Stimulated activated naive CD8-positive, alpha-beta T cell treated with anti-CD3 and anti-CD28 coated beads, Interleukin-15, amount 100 ng/mL, for 72 hours (primary cell): ENCODE results near the gene LRRC46.
A peak's percentile ranks its signal among the peaks of the same experiment; 100 is the strongest.

ENCODE experiments used
- ATAC-seq: fragments of 150-1000 bp; cut with Tn5 transposase; 2 replicates; pipeline ENCODE4 v1.10.0; 2021; ENCODE audit warnings: mild to moderate bottlenecking, moderate library complexity
- DNase-seq, 2 donors: peaks; one replicate each; pipeline ENCODE4 v3.0.0; 2021 to 2022
- H3K27ac Mint-ChIP-seq, 2 donors: one replicate each; pipeline ENCODE4 v1.8.0; 2022; ENCODE audit warnings: mild to moderate bottlenecking in 2 of 2, mixed read lengths in 2 of 2, moderate library complexity in 2 of 2
- H3K27me3 Mint-ChIP-seq: one replicate; pipeline ENCODE4 v1.8.0; 2022; ENCODE audit warnings: mixed read lengths
- H3K4me1 Mint-ChIP-seq: one replicate; pipeline ENCODE4 v1.8.0; 2022; ENCODE audit warnings: mild to moderate bottlenecking, mixed read lengths
- H3K4me3 Mint-ChIP-seq, 2 donors: one replicate each; pipeline ENCODE4 v1.8.0; 2022; ENCODE audit warnings: mild to moderate bottlenecking in 2 of 2, mixed read lengths in 2 of 2, moderate library complexity in 1 of 2
- H3K9me3 Mint-ChIP-seq, 2 donors: one replicate each; pipeline ENCODE4 v1.8.0; 2022; ENCODE audit warnings: mixed read lengths in 2 of 2

LRRC46 gene

GRCh38 chr17:47816947-47817346 is 14.5 kb upstream of the LRRC46 start:
- H3K27ac Mint-ChIP-seq, result no peak overlapping the region
- DNase-seq (no peak), ATAC-seq (no peak)
- H3K4me1 Mint-ChIP-seq, result peaks cover 21% of the 10 kb centered on the region
- no peaks in the 10 kb centered on the region for H3K9me3 Mint-ChIP-seq
- no peaks in the 10 kb centered on the region for H3K27me3 Mint-ChIP-seq
- no peak overlapping the region for H3K4me3 Mint-ChIP-seq

DNA sequence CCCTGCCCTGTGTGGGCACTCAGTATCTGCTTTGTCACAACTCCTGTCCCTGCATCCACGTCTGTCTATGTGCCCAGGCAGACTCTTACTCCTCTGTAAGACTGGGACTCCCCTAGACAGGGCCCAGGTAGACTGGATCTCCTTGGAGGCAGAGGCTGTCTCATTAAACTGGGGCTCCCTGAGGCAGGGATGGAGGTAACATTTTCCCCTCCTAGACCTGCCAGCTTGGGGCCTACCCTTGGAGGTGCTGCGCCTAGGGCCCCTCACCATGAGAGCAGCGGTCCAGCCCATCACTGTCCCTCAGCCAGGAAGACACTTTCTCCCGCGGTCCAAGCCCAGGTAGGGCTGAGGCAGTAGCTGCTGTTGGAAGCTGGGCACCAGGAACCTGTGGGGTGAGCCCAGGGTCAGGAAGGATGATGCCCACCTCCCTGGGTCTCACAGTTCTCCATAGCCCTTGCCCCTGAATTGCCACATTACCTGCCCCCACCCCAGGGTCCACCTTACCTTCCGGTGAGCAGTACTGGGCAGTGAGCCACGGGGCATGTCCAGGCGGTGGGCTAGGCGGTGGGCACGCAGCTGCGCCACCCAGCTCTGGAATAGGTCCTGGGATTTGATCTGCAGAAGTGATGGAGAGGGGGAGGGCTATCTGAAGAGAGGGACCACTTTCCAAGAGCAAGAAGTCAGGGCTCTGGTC is 13.3 kb upstream of the LRRC46 start:
- no peaks in the 10 kb centered on the region for H3K9me3 Mint-ChIP-seq

GRCh38 chr17:47819475-47819874 is 12.0 kb upstream of the LRRC46 start:
- DNase-seq (no peak), ATAC-seq (no peak)
- Mint-ChIP-seq H3K27me3 (no peaks in the 10 kb centered on the region), H3K9me3 (no peaks in the 10 kb centered on the region), H3K4me3 (no peak overlapping the region), H3K27ac (no peak overlapping the region), H3K4me1 (peaks cover 35% of the 10 kb centered on the region)

More for the DNA sequence above, 13.3 kb upstream of the LRRC46 start:
- H3K27ac Mint-ChIP-seq, result no peak overlapping the region
- no peak for DNase-seq
- H3K4me1 Mint-ChIP-seq, result peaks cover 33% of the 10 kb centered on the region
- ATAC-seq, result no peak
- no peaks in the 10 kb centered on the region for H3K27me3 Mint-ChIP-seq
- no peak overlapping the region for H3K4me3 Mint-ChIP-seq

GRCh38 chr17:47820033-47820789 is 11.3 kb upstream of the LRRC46 start:
- H3K27me3 Mint-ChIP-seq, result no peaks in the 10 kb centered on the region
- peak overlapping the region; percentile 94 to 100 for H3K4me3 Mint-ChIP-seq
- no peaks in the 10 kb centered on the region for H3K9me3 Mint-ChIP-seq
- no peak for ATAC-seq
- peaks cover 35% of the 10 kb centered on the region for H3K4me1 Mint-ChIP-seq
- no peak for DNase-seq
- H3K27ac Mint-ChIP-seq, result peak overlapping the region in 1 of 2 donors; percentile 2

- Mint-ChIP-seq H3K4me3 (peak overlapping the region; percentile 94 to 100), H3K27me3 (no peaks in the 10 kb centered on the region), H3K27ac (peak overlapping the region; percentile 55 to 98), H3K4me1 (peaks cover 35% of the 10 kb centered on the region), H3K9me3 (no peaks in the 10 kb centered on the region)
- no peak for ATAC-seq
- no peak for DNase-seq
Measured at GRCh38 chr17:47821031-47821423, 10.4 kb upstream of the LRRC46 start.

- no peaks in the 10 kb centered on the region for H3K9me3 Mint-ChIP-seq
- ATAC-seq (peak; percentile 98), DNase-seq (peak; percentile 70 to 84)
- peak within 1 kb of the TSS; percentile 90 to 98 for H3K27ac Mint-ChIP-seq
- peaks cover 35% of the 10 kb centered on the region for H3K4me1 Mint-ChIP-seq
- no peaks in the 10 kb centered on the region for H3K27me3 Mint-ChIP-seq
- peak within 1 kb of the TSS; percentile 94 to 100 for H3K4me3 Mint-ChIP-seq
Measured at GRCh38 chr17:47821424-47822391, 9.8 kb upstream of the LRRC46 start, which contains the start of gene OSBPL7. Gene OSBPL7, minus strand, starts transcription at chr17:47821794. Its CDS starts 1,516 bp downstream, at chr17:47820278.

DNA sequence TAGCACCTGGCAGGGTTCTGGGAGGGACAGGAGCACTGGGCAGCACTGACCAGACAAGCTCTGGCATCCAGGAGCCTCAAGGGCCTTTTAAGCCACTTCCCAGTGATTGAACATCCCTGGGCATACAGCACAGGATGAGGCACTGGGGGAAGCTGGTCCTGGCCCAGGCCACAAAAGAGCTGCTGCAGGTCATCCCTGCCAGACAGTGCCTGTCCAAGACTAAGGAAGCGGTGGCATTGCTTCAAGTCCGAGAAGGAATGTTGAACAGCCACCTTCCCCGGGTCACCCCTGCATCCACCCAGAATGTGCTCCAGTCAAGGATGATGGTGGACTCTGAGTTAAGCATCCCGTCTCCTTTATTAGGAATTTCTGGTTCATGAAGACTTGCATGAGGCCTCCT is 8.7 kb upstream of the LRRC46 start:
- H3K4me3 Mint-ChIP-seq, result peak overlapping the region in 1 of 2 donors; percentile 31
- ATAC-seq, result no peak
- H3K4me1 Mint-ChIP-seq, result peaks cover 35% of the 10 kb centered on the region
- H3K27me3 Mint-ChIP-seq, result no peaks in the 10 kb centered on the region
- DNase-seq, result no peak
- no peaks in the 10 kb centered on the region for H3K9me3 Mint-ChIP-seq
- H3K27ac Mint-ChIP-seq, result peak overlapping the region in 1 of 2 donors; percentile 98

DNA sequence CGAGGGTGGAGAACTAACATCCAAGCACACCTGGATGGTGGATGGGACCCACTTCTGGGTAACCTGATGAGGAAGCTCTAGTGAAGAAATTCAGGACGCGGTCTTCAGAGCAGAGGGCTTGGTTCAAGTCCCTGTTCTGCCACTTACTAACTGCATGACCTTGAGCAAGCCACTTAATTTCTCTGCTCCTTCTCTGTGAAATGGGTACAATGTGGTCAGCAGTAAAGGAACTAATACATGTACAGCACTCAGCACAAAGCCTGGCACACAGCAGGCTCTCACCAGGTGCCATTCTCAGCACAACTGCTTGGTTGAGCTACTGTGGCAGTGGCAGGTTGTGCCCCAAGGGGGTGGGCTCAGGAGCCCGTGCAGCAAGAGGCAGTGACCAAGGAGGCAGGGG is 8.0 kb upstream of the LRRC46 start:
- no peak overlapping the region for H3K27ac Mint-ChIP-seq
- H3K4me3 Mint-ChIP-seq, result no peak overlapping the region
- no peak for DNase-seq
- H3K4me1 Mint-ChIP-seq, result peaks cover 40% of the 10 kb centered on the region
- ATAC-seq, result no peak
- H3K9me3 Mint-ChIP-seq, result no peaks in the 10 kb centered on the region
- H3K27me3 Mint-ChIP-seq, result no peaks in the 10 kb centered on the region

- no peaks in the 10 kb centered on the region for H3K27me3 Mint-ChIP-seq
- peak overlapping the region; percentile 93 for H3K4me3 Mint-ChIP-seq
- H3K9me3 Mint-ChIP-seq, result no peaks in the 10 kb centered on the region
- peaks cover 46% of the 10 kb centered on the region for H3K4me1 Mint-ChIP-seq
- peak overlapping the region; percentile 61 to 79 for H3K27ac Mint-ChIP-seq
- DNase-seq (no peak), ATAC-seq (no peak)
Measured at GRCh38 chr17:47829870-47830269, 1.6 kb upstream of the LRRC46 start.

DNA sequence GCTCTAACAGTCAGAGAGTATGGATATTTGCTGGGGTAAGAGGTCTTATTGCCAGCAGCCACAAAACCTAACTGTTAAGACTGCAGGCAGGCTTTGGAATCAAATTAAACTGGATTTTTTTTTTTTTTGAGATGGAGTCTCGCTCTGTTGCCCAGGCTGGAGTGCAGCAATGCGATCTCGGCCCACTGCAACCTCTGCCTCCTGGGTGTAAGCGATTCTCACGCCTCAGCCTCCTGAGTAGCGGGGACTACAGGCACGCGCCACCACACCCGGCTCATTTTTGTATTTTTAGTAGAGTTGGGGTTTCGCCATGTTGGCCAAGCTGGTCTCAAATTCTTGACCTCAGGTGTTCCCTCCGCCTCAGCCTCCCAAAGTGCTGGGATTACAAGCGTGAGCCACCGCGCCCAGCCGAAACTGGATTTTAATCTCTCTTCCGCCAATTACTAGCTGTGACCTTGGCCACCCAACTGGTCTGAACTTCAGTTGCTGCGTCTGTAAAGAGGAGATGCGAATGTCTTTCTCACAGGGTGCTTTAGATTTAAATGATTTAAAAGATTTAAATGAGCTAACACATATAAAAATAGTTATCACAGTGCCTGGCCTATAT is 971 bp upstream of the LRRC46 start:
- H3K27me3 Mint-ChIP-seq, result no peaks in the 10 kb centered on the region
- DNase-seq (no peak), ATAC-seq (no peak)
- peak overlapping the region; percentile 76 to 89 for H3K27ac Mint-ChIP-seq
- peak overlapping the region; percentile 93 for H3K4me3 Mint-ChIP-seq
- peaks cover 52% of the 10 kb centered on the region for H3K4me1 Mint-ChIP-seq
- no peaks in the 10 kb centered on the region for H3K9me3 Mint-ChIP-seq

DNA sequence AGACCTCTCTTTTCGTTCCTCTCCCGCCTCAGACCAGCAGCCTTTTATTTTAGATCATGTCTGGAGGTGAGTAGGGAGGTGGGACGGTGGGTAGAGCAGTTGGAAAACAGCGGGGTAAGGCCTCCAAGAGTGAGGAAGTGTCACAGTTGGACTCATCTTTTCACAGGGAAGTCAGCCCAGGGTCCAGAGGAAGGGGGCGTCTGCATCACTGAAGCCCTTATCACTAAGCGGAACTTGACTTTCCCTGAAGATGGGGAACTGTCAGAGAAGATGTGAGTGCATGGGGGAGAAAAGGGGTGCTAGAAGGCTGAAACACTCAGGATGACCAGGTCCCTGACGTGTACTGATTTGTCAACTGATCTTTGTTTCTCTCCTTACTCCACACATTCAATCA is 461 bp downstream of the LRRC46 start:
- peaks cover 59% of the 10 kb centered on the region for H3K4me1 Mint-ChIP-seq
- ATAC-seq (no peak), DNase-seq (no peak)
- H3K27ac Mint-ChIP-seq, result peak overlapping the region; percentile 48 to 89
- no peaks in the 10 kb centered on the region for H3K27me3 Mint-ChIP-seq
- no peaks in the 10 kb centered on the region for H3K9me3 Mint-ChIP-seq
- peak overlapping the region; percentile 93 for H3K4me3 Mint-ChIP-seq

GRCh38 chr17:47834756-47835155 is 3.3 kb downstream of the LRRC46 start:
- ATAC-seq (no peak), DNase-seq (no peak)
- Mint-ChIP-seq H3K27ac (no peak overlapping the region), H3K4me3 (no peak overlapping the region), H3K4me1 (peaks cover 54% of the 10 kb centered on the region), H3K27me3 (no peaks in the 10 kb centered on the region), H3K9me3 (no peaks in the 10 kb centered on the region)

- DNase-seq, result no peak
- peaks cover 59% of the 10 kb centered on the region for H3K4me1 Mint-ChIP-seq
- no peaks in the 10 kb centered on the region for H3K27me3 Mint-ChIP-seq
- H3K9me3 Mint-ChIP-seq, result no peaks in the 10 kb centered on the region
- no peak overlapping the region for H3K27ac Mint-ChIP-seq
- no peak overlapping the region for H3K4me3 Mint-ChIP-seq
- no peak for ATAC-seq
Measured at GRCh38 chr17:47836601-47837000, 5.1 kb downstream of the LRRC46 start.

DNA sequence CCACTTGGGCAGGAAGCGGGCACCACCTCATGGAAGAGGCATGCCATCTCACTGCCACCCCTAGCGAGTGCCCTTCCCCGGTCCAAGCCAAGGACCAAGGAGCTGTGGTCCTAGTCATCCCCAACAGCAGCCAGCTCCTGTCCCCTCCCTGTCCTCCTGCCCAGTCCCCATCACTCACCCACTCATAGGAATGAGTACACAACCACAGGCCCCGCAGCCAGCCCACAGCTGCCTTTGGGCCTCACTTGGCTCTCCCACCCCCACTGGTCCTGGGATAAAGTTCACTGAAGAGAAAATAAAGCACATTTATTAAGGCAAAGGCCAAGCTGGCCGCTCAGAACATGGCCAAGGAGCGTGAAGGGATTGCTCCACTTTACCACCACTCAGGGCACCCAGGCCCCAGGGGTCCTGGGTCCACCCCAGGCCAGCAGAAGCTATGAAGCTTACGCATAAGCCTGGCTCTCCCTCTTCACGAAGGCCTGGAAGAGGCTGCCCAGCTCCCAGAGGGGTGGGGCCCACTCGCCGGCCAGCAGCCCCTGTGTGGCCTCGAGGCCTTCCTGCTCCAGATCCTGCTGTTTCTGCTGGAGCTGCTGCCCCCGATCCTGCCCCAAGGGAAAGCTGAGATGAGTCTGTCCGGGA is 6.0 kb downstream of the LRRC46 start:
- DNase-seq (no peak), ATAC-seq (no peak)
- H3K27ac Mint-ChIP-seq, result peak overlapping the region in 1 of 2 donors; percentile 14

DNA sequence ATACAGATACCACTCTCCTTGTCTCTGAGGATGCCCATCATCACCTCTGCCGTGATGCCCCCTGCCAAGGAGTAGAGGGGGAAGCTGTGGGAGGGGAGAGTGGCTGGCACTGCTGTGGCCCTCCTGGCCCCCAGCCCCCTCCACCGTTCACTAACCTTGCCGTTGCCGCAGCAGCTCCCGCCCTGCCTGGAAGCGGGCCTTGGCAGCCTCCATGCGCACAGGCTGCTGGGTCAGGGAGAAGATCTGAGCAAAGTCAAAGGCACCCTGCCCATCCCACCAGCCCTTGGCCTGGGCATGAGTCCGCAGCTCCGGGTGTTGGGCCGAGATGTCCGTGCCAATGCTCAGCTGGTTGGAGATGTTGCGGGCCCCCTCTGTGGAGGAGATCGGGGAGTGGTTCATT is 7.2 kb downstream of the LRRC46 start:
- DNase-seq (no peak), ATAC-seq (no peak)
- no peak overlapping the region for H3K27ac Mint-ChIP-seq
- no peaks in the 10 kb centered on the region for H3K9me3 Mint-ChIP-seq
- no peak overlapping the region for H3K4me3 Mint-ChIP-seq
- H3K4me1 Mint-ChIP-seq, result peaks cover 69% of the 10 kb centered on the region
- no peaks in the 10 kb centered on the region for H3K27me3 Mint-ChIP-seq

More for the DNA sequence above, 6.0 kb downstream of the LRRC46 start:
- no peaks in the 10 kb centered on the region for H3K27me3 Mint-ChIP-seq
- peaks cover 59% of the 10 kb centered on the region for H3K4me1 Mint-ChIP-seq
- no peak overlapping the region for H3K4me3 Mint-ChIP-seq
- no peaks in the 10 kb centered on the region for H3K9me3 Mint-ChIP-seq
